Activated CD4-positive, alpha-beta T cell treated with anti-CD3 and anti-CD28 coated beads, Interleukin-2, amount 50 U/mL, for 48 hours (primary cell): ENCODE measurements around the gene GPR149.

Experiments used
- DNase-seq, 2 experiments: peaks; one replicate each; pipeline ENCODE4 v3.0.0-alpha.2; 2020

Gene GPR149

GRCh38 chr3:154338008-154338407 is 92.0 kb downstream of the GPR149 start:
- no peak for DNase-seq

DNA sequence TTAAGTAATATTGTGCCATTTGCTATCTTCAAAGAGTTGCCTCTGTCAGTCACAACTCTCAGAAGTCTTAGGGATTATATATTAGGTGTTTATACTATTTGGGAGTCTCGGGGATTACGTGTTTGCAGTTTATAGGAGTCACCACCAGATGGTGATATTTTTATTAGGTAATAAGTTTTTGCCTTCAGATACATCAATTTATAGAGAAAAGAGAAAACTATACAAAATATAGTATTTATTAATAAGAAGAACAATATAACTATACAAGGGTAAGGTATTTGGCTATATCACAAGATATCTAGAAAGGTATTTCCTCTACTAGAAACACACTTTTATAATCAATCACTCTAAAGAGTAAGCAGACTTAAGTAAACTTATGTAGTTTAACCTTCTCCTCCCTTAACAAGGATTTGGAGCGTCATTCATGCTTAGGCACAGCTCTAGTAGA is 95.0 kb downstream of the GPR149 start:
- DNase-seq = no peak

- DNase-seq = no peak
Observed at GRCh38 chr3:154327871-154328270, 102.1 kb downstream of the GPR149 start.

GRCh38 chr3:154324919-154325318 is 105.1 kb downstream of the GPR149 start:
- DNase-seq = no peak

GRCh38 chr3:154323891-154324738 is 105.9 kb downstream of the GPR149 start, which contains the start of gene DHX36:
Gene DHX36 (minus strand): TSS chr3:154324487. CDS start chr3:154324416, 71 bp downstream.
- peak; percentile 88 to 90 for DNase-seq

DNA sequence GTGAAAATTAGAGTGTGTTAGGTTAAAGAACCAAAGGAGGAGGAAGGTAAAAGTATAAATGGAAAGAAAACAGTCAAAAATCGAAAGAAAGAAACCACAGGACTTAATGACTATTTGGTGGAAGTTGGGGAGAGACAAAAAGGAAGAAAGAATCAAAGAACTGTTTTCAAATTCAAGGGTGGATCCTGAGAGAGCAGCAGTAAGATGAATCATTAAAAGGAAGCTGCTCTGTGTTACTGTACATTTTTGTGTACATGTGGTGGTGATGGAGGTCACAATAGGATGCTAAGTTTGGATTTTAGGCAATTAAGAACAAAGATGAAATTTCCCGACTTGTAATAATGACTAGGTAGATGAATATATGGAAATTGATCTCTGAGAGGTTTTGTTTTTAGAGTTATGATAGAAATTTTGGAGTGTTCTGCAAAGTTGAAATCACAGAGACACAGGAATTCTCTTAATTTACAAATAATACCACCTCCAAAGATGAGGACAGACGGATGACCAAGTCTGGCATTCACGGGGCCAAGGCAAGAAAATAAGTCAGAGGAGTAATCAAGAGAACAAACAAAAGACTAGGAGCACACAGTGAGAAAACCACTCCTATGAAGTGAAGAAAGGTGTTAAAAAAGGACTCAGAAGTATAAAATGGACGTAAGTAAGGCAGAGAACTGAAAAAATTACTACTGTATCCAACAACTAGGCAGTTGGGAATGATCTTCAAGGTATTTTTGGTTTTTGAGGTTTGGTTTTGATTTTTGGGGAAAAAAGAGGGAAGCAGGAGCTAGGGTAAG is 112.8 kb downstream of the GPR149 start:
- DNase-seq = no peak

GRCh38 chr3:154314152-154314551 is 115.8 kb downstream of the GPR149 start:
- DNase-seq = no peak

DNA sequence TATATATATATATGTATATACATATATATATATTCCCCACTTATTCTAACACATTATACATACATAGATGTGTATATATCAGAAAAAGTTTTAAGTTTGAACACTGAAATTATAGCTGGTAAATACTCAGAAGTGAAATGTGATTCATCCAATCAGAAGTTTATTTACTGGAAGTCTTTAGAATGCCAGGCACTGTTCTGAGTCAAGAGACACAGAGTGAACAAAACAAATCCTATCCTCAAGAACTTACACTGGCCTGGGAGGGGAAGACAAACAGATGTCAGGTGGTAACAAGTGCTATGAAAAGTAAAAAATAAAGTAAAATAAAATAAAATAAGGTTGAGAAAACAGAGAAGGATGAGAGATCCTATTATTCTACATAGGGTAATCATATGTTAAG is 119.2 kb downstream of the GPR149 start:
- DNase-seq = no peak

GRCh38 chr3:154307363-154307762 is 122.6 kb downstream of the GPR149 start:
- DNase-seq = no peak

GRCh38 chr3:154304936-154305335 is 125.1 kb downstream of the GPR149 start:
- no peak for DNase-seq

DNA sequence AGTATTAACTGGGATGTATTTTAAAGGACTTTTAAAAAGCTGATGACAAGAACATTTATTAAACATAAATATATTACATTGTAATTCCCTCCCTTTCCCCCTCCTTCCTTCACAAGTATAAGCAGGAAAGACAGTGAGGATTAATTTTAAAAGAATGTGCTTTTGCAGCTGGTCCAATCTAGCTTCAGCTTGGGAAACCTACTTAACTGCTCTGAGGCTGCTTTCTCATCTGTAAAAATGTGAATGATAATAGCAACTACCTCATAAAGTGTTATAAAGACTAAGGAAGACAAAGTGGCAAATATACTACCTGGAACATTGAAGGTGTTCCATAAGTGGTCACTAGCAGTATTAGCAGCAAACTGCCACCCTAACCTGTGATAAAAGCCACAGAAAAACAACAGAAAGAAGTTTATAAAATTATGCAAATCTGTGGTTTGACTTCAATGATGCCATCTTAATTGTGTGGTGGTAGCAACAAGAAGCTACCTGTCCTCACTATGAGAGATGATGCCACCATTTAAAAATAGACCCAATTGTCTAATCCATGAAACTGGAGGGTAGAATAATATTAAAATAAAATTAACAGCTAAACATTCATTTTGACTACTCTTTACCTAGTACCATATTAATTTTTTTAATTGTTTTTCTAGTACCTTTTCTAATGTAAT is 125.7 kb downstream of the GPR149 start:
- no peak for DNase-seq

DNA sequence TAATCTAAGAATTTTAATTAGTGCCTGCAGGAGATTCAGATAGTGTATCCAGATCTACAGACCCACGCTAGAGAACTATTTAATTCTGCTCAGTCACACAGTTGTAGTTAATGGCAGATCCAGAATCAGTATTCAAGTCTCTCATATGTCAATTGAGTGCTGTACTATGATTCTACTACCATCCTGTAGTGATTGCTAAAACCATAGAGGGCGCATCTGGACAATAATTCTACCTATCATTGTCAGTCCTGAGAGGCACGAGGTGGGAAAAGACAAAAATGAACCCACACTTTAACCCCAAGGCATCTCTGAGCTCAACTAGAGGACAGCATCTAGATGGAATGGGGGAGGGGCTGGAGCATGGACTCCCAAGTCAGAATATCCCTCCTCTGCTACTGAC is 128.4 kb downstream of the GPR149 start:
- no peak for DNase-seq

DNA sequence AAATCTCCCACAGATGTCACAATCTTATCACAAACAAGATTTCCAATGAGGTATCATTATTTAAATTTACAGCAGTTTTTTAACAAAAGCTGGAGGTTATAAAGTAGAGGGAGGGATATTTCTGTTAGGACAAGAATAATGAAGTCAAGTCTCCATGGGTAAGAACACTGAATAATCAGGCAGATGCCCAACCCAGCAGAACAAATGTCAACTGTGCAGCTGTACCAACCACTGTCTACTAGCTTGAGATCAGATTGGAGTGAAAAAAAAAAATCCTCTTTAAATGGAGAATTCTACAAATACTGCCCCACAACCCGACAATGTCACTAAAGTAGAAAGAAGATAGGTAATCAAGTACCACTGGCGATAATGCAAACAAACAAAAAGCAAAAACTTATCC is 136.0 kb downstream of the GPR149 start:
- no peak for DNase-seq

GRCh38 chr3:154290187-154290586 is 139.8 kb downstream of the GPR149 start:
- no peak for DNase-seq
